Small intestine (tissue), 7 donors: ENCODE results near the gene RIPOR3. TPM values are rescaled to one million over a fixed set of nuclear protein-coding genes. Genes with fewer than 3 reads are reported as not detected.
"Not testable (repeated sequence)": the region's sequence is repeated elsewhere in the genome, so short reads cannot be mapped to it uniquely, and the experiment has no call there.

Experiments used
- DNase-seq, 2 donors: peaks; one replicate each; pipeline versions ENCODE4 v3.0.0 to v3.0.0-alpha.2; 2013
- FAIRE-seq: peaks from 2 replicates; lab custom pipeline; 2012; peaks lifted over from hg19 to GRCh38; lab: Jason Lieb, UNC
- H3K27ac ChIP-seq, 3 donors: one replicate each; pipeline ENCODE4 v1.5.1; 2013; ENCODE audit warnings: low read length in 2 of 3, mild to moderate bottlenecking in 2 of 3, control low read depth in 1 of 3, inconsistent platforms in 1 of 3, low read depth in 1 of 3, moderate library complexity in 1 of 3
- H3K27me3 ChIP-seq, 3 donors: one replicate each; pipeline ENCODE4 v1.6.1; 2013; ENCODE audit warnings: low read length in 3 of 3, inconsistent platforms in 1 of 3; ENCODE audit not compliant: control insufficient read depth in 3 of 3, insufficient read depth in 3 of 3
- H3K36me3 ChIP-seq, 3 donors: one replicate each; pipeline ENCODE4 v1.6.1; 2013; ENCODE audit warnings: low read length in 3 of 3, inconsistent platforms in 1 of 3, low read depth in 1 of 3, mild to moderate bottlenecking in 1 of 3, moderate library complexity in 1 of 3; ENCODE audit not compliant: control insufficient read depth in 3 of 3, insufficient read depth in 2 of 3
- H3K4me1 ChIP-seq, 3 donors: one replicate each; pipeline ENCODE4 v1.6.1; 2013; ENCODE audit warnings: low read length in 2 of 3, inconsistent platforms in 1 of 3, low read depth in 1 of 3, mild to moderate bottlenecking in 1 of 3, moderate library complexity in 1 of 3; ENCODE audit not compliant: control insufficient read depth in 3 of 3, insufficient read depth in 2 of 3
- H3K4me3 ChIP-seq, 3 donors: one replicate each; pipeline ENCODE4 v1.5.1; 2013; ENCODE audit warnings: low read length in 3 of 3, control low read depth in 1 of 3, inconsistent platforms in 1 of 3, low read depth in 1 of 3, mild to moderate bottlenecking in 1 of 3, moderate library complexity in 1 of 3
- H3K9me3 ChIP-seq, 2 donors: one replicate each; pipeline ENCODE4 v1.6.1; 2013; ENCODE audit warnings: low read depth in 1 of 2, low read length in 1 of 2; ENCODE audit not compliant: control insufficient read depth in 2 of 2, insufficient read depth in 1 of 2
- WGBS, 3 donors: extraction: QIAGEN DNeasy Blood & Tissue Kit; methylation state at CpG; one replicate each; pipeline ENCODE4 v1.1.7; 2013; 5-methylcytosine and 5-hydroxymethylcytosine counted together
- polyA plus RNA-seq, 4 donors: library from polyadenylated mRNA; stranded (reverse) in 3 of 4; unstranded in 1 of 4; fragments of 200-250 nt in 3 of 4; fragments of 120-200 nt in 1 of 4; gene quantifications; one replicate each; pipeline versions ENCODE4 v1.2.1 to v1.2.3, GENCODE V29; 2013
- donor health status: healthy with polysubstance abuse.
- donor health status: control.
- donor health status: control.
- donor health status: Bipolar disorder and iron deficiency.
- donor health status: healthy.

The RIPOR3 gene
- polyA plus RNA-seq, 4 donors, result 0.22 to 10.9 (median 3.2) TPM

- Histone ChIP-seq H3K4me1 (peaks cover 7 to 47% (median 8%) of the 10 kb centered on the region in 3 donors), H3K27me3 (no peaks in the 10 kb centered on the region), H3K9me3 (no peaks in the 10 kb centered on the region), H3K4me3 (no peak overlapping the region), H3K36me3 (no peaks in the 10 kb centered on the region), H3K27ac (peak overlapping the region in 1 of 3 donors; percentile 0)
- WGBS, 3 donors, result 58 to 65% (median 62%) methylated on average over 13 of the region's 13 CpGs
- FAIRE-seq, result no peak
- no peak for DNase-seq
Measured at GRCh38 chr20:50675671-50676376, 15.5 kb downstream of the RIPOR3 start.

GRCh38 chr20:50674138-50674825 is 17.1 kb downstream of the RIPOR3 start:
- FAIRE-seq, result no peak
- H3K27ac ChIP-seq, result peak overlapping the region in 2 of 3 donors; percentile 37 to 55
- 28 to 46% (median 43%) methylated on average over 2 of the region's 2 CpGs for WGBS, 3 donors

GRCh38 chr20:50673466-50674137 is 17.7 kb downstream of the RIPOR3 start:
- Histone ChIP-seq H3K27me3 (no peaks in the 10 kb centered on the region), H3K36me3 (no peaks in the 10 kb centered on the region), H3K9me3 (no peaks in the 10 kb centered on the region), H3K4me3 (no peak overlapping the region), H3K4me1 (peaks cover 3 to 28% (median 5%) of the 10 kb centered on the region in 3 donors), H3K27ac (peak overlapping the region in 2 of 3 donors; percentile 37 to 55)
- FAIRE-seq, result no peak
- DNase-seq, result peak in 1 of 2 donors; percentile 50
- 63 to 71% (median 71%) methylated on average over 19 of the region's 19 CpGs for WGBS, 3 donors

More at GRCh38 chr20:50674138-50674825, 17.1 kb downstream of the RIPOR3 start:
- no peaks in the 10 kb centered on the region for H3K9me3 ChIP-seq
- DNase-seq, result no peak
- peaks cover 3 to 32% (median 5%) of the 10 kb centered on the region in 3 donors for H3K4me1 ChIP-seq
- H3K27me3 ChIP-seq, result no peaks in the 10 kb centered on the region
- no peaks in the 10 kb centered on the region for H3K36me3 ChIP-seq
- no peak overlapping the region for H3K4me3 ChIP-seq

GRCh38 chr20:50673146-50673465 is 18.2 kb downstream of the RIPOR3 start:
- Histone ChIP-seq H3K36me3 (no peaks in the 10 kb centered on the region), H3K9me3 (no peaks in the 10 kb centered on the region), H3K27ac (peak overlapping the region in 1 of 3 donors; percentile 35), H3K4me3 (no peak overlapping the region), H3K27me3 (no peaks in the 10 kb centered on the region), H3K4me1 (peaks cover 3 to 23% (median 4%) of the 10 kb centered on the region in 3 donors)
- WGBS, 3 donors, result 81 to 86% (median 81%) methylated on average over 7 of the region's 7 CpGs
- FAIRE-seq, result no peak
- no peak for DNase-seq

GRCh38 chr20:50672400-50673145 is 18.8 kb downstream of the RIPOR3 start:
- Histone ChIP-seq H3K9me3 (no peaks in the 10 kb centered on the region), H3K4me1 (peaks cover 0 to 20% (median 3%) of the 10 kb centered on the region in 3 donors), H3K27ac (no peak overlapping the region), H3K4me3 (no peak overlapping the region), H3K36me3 (no peaks in the 10 kb centered on the region), H3K27me3 (no peaks in the 10 kb centered on the region)
- FAIRE-seq (no peak), DNase-seq (no peak)
- 89 to 96% (median 90%) methylated on average over 8 of the region's 8 CpGs for WGBS, 3 donors

- Histone ChIP-seq H3K27me3 (no peaks in the 10 kb centered on the region), H3K9me3 (no peaks in the 10 kb centered on the region), H3K36me3 (no peaks in the 10 kb centered on the region), H3K4me3 (no peak overlapping the region), H3K4me1 (peaks cover 0 to 20% (median 3%) of the 10 kb centered on the region in 3 donors), H3K27ac (no peak overlapping the region)
- FAIRE-seq, result no peak
- DNase-seq, result no peak
- WGBS, 3 donors, result 91 to 96% (median 94%) methylated on average over 3 of the region's 3 CpGs
Measured at GRCh38 chr20:50671626-50672025, 19.7 kb downstream of the RIPOR3 start.

- not testable (repeated sequence) for H3K27ac ChIP-seq, H3K4me3 ChIP-seq, H3K36me3 ChIP-seq, H3K27me3 ChIP-seq, FAIRE-seq, DNase-seq, H3K9me3 ChIP-seq
- peaks cover 0 to 19% (median 3%) of the 10 kb centered on the region in 3 donors for H3K4me1 ChIP-seq
- WGBS, 3 donors, result 65 to 74% (median 72%) methylated on average over 3 of the region's 3 CpGs
Measured at GRCh38 chr20:50671010-50671409, 20.3 kb downstream of the RIPOR3 start.
